ENCODE measurements around the gene ZNF283.

The ZNF283 gene

DNA sequence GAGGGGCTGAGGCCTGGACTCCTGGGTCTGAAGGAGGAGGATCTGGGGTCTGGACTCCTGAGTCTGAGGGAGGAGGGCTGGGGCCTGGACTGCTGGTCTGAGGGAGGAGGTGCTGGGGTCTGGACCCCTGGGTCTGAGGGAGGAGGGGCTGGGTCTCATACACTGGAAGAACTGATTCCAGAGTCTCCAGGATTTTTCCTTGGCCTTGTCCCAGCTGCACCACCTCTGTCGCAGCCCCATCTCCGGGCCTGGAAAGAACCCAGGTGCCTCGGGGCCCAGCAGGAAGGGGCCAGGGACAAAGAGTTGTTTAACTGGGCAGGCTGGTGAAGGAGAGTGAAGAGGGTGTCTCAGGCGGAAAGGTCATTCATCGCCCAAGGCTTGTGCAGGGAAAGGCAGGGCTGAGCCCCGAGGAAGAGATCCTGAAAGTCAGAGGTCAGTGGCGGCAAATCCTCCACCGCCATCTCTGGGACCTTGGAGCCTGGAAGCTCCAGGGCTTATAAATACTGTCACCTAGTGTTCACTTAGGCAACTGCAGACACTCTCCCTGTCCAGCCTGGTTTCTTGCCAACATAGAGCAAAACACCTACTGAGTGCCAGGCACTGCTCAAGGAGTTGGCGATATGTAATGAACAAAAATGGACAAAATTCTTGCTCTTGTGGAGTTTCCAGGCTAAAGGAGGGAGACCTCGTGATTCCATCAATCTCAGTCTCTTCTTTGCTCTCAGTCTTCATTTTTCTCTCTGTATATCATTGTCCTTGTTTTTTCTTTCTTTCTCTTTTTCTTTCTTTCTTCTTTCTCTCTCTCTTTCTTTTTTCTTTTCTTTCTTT lies 41.9 kb upstream of the ZNF283 start:
- Histone ChIP-seq H3K4me1 (ENCODE audit: control insufficient read depth, insufficient read depth, low read length) (no peaks in the 10 kb centered on the region), H3K4me3 (ENCODE audit: low read depth, low read length) (no peak overlapping the region), H3K9me3 (ENCODE audit: control insufficient read depth, insufficient read depth, low read length) (no peaks in the 10 kb centered on the region), H3K9ac (ENCODE audit: low read depth, low read length) (no peak overlapping the region), H3K36me3 (ENCODE audit: control insufficient read depth, insufficient read depth, low read length) (no peaks in the 10 kb centered on the region), H3K27me3 (ENCODE audit: control insufficient read depth, insufficient read depth, low read length) (peaks cover 3% of the 10 kb centered on the region)

DNA sequence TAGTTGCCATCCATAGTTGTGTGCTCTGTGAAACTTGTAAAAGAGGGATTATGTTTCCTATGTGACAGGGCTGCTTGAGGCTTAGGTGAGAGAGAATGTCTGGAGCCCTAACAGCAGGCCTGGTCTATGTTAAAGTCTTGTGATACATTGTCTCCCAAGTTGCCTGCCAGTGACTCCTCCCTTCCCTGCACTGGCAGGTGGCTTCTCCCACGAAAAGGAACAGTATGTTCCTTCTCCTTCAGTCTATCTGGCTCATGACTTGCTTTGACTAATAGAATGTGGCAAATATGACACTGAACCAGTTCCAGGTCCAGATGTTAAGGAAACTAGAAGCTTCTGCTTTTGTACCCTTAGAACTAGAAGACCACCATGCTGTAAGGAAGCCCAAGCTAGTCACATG lies 40.5 kb upstream of the ZNF283 start:
- H3K36me3 ChIP-seq (ENCODE audit: control insufficient read depth, insufficient read depth, low read length): no peaks in the 10 kb centered on the region
- H3K4me3 ChIP-seq (ENCODE audit: low read depth, low read length): no peak overlapping the region
- H3K4me1 ChIP-seq (ENCODE audit: control insufficient read depth, insufficient read depth, low read length): no peaks in the 10 kb centered on the region
- peaks cover 3% of the 10 kb centered on the region for H3K27me3 ChIP-seq (ENCODE audit: control insufficient read depth, insufficient read depth, low read length)
- no peak overlapping the region for H3K9ac ChIP-seq (ENCODE audit: low read depth, low read length)
- H3K9me3 ChIP-seq (ENCODE audit: control insufficient read depth, insufficient read depth, low read length): no peaks in the 10 kb centered on the region

DNA sequence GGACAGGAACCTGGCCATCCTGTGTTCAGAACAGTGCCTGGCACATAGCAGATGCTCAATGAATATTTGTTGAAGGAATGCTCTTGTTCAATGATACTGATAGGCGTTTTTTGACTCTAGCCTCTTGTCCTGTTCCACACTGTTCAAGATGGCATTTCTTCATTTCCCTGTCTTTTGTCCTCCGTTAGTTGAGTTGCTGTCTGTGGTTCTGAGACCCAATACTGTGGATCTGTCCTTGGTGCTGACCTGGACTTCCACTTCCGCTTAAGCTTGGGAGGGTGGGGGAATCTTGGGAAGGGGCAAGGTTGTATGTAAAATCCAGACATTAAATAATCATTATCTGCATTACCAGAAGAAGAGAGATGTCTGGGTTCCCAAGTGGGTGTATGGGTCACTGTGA lies 38.1 kb upstream of the ZNF283 start:
- H3K4me1 ChIP-seq (ENCODE audit: control insufficient read depth, insufficient read depth, low read length): no peaks in the 10 kb centered on the region
- no peaks in the 10 kb centered on the region for H3K9me3 ChIP-seq (ENCODE audit: control insufficient read depth, insufficient read depth, low read length)
- H3K36me3 ChIP-seq (ENCODE audit: control insufficient read depth, insufficient read depth, low read length): no peaks in the 10 kb centered on the region
- H3K27me3 ChIP-seq (ENCODE audit: control insufficient read depth, insufficient read depth, low read length): no peaks in the 10 kb centered on the region
- no peak overlapping the region for H3K9ac ChIP-seq (ENCODE audit: low read depth, low read length)
- no peak overlapping the region for H3K4me3 ChIP-seq (ENCODE audit: low read depth, low read length)

DNA sequence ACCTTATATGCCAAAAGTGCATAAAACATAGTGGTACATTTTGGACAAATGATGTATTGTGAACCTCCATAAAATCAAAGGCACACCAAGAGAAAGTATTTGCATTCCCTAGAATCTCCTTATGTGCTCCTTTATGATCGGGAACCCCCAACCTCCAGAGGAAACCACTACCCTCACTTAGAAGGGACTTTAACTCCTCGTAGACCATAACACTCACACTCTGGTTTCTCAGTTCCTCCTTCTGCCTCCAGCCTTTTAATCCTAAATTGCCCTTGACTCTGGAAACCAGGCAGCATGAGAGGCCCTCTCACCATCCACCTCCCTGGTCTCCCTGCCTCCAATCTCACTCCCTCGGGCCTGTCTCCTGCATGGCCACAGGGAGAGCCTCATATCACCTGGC lies 36.5 kb upstream of the ZNF283 start:
- Histone ChIP-seq H3K4me1 (ENCODE audit: control insufficient read depth, insufficient read depth, low read length) (no peaks in the 10 kb centered on the region), H3K27me3 (ENCODE audit: control insufficient read depth, insufficient read depth, low read length) (peaks cover 3% of the 10 kb centered on the region), H3K9me3 (ENCODE audit: control insufficient read depth, insufficient read depth, low read length) (no peaks in the 10 kb centered on the region), H3K4me3 (ENCODE audit: low read depth, low read length) (no peak overlapping the region), H3K36me3 (ENCODE audit: control insufficient read depth, insufficient read depth, low read length) (no peaks in the 10 kb centered on the region), H3K9ac (ENCODE audit: low read depth, low read length) (no peak overlapping the region)

DNA sequence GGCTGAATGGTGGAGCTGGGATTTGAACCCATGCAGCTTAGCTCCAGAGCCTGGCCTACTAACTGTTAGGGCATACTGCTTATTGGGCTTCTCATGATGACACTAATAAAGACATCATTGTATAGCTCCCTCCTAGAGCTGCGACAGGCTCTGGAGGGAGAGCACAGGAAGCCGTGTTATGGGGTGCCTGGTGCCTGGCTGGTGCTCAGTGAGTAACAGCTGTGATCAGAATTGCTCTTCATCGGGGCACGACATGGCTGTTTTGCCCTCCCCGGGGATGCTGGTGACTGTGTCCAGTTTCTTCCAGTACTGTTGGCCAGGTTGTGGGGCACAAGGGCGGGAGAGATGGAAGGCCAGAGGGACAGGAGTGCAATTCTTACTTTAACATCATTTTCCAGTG lies 30.0 kb upstream of the ZNF283 start:
- Histone ChIP-seq H3K27me3 (ENCODE audit: control insufficient read depth, insufficient read depth, low read length) (peaks cover 50% of the 10 kb centered on the region), H3K4me1 (ENCODE audit: control insufficient read depth, insufficient read depth, low read length) (no peaks in the 10 kb centered on the region), H3K9ac (ENCODE audit: low read depth, low read length) (no peak overlapping the region), H3K4me3 (ENCODE audit: low read depth, low read length) (no peak overlapping the region), H3K36me3 (ENCODE audit: control insufficient read depth, insufficient read depth, low read length) (no peaks in the 10 kb centered on the region), H3K9me3 (ENCODE audit: control insufficient read depth, insufficient read depth, low read length) (no peaks in the 10 kb centered on the region)

DNA sequence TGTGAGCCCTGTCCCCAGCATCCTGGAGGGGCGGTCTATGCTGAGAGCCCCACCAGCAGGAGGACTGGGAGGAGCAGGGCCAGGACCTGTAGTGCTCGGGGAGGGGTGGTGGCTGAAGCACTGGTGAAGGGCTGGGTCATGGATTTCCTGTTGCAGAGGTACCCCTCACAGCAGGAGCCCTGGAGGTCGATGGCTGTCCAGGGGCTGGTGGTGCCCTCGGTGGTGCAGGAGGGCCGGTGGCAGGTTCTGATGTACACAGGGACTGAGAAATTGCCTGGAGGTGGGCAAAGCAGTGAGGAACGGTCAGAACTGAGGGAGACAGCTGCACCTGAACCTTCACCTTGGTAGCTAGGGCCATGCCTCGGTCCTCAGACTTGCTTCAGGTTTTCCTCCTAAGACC lies 29.6 kb upstream of the ZNF283 start:
- Histone ChIP-seq H3K27me3 (ENCODE audit: control insufficient read depth, insufficient read depth, low read length) (peaks cover 50% of the 10 kb centered on the region), H3K9ac (ENCODE audit: low read depth, low read length) (no peak overlapping the region), H3K4me1 (ENCODE audit: control insufficient read depth, insufficient read depth, low read length) (no peaks in the 10 kb centered on the region), H3K9me3 (ENCODE audit: control insufficient read depth, insufficient read depth, low read length) (no peaks in the 10 kb centered on the region), H3K36me3 (ENCODE audit: control insufficient read depth, insufficient read depth, low read length) (no peaks in the 10 kb centered on the region), H3K4me3 (ENCODE audit: low read depth, low read length) (no peak overlapping the region)

DNA sequence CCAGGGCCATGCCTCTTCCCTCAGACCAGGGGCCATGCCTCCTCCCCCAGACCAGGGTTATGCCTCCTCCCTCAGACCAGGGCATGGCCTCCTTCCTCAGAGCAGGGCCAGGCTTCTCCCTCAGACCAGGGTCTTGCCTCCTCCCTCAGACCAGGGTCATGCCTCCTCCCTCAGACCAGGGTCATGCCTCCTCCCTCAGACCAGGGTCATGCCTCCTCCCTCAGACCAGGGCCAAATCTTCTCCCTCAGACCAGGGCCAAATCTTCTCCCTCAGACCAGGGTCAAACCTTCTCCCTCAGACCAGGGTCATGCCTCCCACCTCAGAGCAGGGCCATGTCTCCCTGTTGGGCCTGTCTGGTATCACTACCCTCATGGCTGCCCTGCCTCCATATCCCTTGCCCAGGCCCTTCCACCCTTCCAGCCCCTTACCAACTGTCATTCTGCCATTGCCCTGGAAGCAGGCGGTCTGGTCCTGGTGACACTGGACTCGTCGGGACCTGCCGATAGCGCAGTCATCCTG lies 29.0 kb upstream of the ZNF283 start:
- no peaks in the 10 kb centered on the region for H3K9me3 ChIP-seq (ENCODE audit: control insufficient read depth, insufficient read depth, low read length)
- H3K9ac ChIP-seq (ENCODE audit: low read depth, low read length): no peak overlapping the region
- peaks cover 50% of the 10 kb centered on the region for H3K27me3 ChIP-seq (ENCODE audit: control insufficient read depth, insufficient read depth, low read length)
- H3K4me1 ChIP-seq (ENCODE audit: control insufficient read depth, insufficient read depth, low read length): no peaks in the 10 kb centered on the region
- no peaks in the 10 kb centered on the region for H3K36me3 ChIP-seq (ENCODE audit: control insufficient read depth, insufficient read depth, low read length)
- peak overlapping the region; percentile 90 for H3K4me3 ChIP-seq (ENCODE audit: low read depth, low read length)

DNA sequence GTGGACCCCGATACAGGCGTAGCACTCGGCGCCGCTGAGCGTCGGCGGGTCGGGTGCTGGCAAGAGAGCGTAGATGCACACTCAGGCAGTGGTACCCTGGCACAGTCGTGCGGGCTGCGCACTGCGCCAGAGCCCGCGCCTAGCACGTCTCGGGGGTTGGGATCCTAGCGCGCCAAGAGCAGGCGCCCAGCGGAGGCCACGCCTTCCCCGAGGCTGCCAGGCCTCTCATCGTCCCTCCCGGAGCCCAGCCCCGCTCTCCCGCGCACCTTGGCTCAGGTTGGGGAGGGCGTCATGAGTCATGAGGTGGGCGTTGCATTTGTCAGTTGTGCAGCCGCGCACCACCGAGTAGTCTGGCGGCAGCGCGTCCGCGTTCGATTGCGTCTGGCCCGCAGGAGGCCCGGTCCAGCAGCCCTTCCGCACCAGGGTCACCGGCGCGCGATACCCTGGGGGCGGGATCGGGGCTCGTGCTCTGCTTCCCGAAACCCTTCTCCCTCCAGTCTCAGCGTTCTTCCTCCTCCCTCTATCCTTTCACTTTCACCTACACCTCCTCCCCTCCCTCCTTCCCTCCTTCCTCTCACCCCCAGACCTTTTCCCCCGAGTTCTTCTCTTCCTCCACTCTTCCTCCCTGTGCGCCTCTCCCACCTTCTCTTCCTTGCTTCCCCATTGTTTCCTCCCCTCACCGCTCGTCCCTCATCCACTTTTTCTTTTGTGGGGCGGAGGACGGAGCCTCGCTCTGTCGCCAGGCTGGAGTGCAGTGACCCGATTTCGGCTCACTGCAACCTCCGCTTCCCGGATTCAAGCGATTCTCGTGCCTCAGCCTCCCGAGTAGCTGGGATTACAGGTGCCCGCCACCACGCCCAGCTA lies 28.3 kb upstream of the ZNF283 start:
- Histone ChIP-seq H3K36me3 (ENCODE audit: control insufficient read depth, insufficient read depth, low read length) (no peaks in the 10 kb centered on the region), H3K4me1 (ENCODE audit: control insufficient read depth, insufficient read depth, low read length) (no peaks in the 10 kb centered on the region), H3K9ac (ENCODE audit: low read depth, low read length) (no peak overlapping the region), H3K9me3 (ENCODE audit: control insufficient read depth, insufficient read depth, low read length) (no peaks in the 10 kb centered on the region), H3K4me3 (ENCODE audit: low read depth, low read length) (peak overlapping the region; percentile 90), H3K27me3 (ENCODE audit: control insufficient read depth, insufficient read depth, low read length) (peaks cover 50% of the 10 kb centered on the region)

DNA sequence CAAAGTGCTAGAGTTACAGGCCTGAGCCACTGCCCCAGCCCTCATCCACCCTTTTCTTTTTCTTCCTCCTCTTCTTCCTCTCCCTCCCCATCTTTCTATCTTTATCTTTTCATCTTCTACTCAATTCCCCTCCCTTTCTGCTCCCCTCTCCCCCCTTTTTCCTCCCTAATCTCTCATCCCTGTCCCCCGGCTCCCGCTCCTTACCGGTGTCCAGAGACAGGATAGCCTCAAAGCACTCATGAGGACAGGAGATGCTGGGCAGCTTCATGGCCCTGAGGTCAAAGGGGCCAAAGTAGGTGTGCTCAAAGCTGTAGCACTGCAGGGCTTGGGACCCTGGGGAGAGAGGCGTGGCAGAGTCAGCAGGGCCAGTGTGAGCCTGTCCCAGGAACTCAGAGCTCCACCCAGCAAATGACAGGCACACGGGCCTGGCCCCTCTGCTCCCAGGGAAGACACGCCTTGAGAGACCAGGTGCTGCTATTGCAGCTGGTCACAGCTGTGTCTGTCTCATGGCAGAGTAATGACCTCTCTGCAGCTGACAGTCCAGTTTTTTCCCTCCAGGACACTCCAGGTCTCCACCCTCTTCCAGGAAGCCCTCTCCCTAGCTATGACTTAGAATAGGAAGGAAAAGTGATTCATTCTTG lies 27.5 kb upstream of the ZNF283 start:
- Histone ChIP-seq H3K4me1 (ENCODE audit: control insufficient read depth, insufficient read depth, low read length) (no peaks in the 10 kb centered on the region), H3K9ac (ENCODE audit: low read depth, low read length) (no peak overlapping the region), H3K36me3 (ENCODE audit: control insufficient read depth, insufficient read depth, low read length) (no peaks in the 10 kb centered on the region), H3K27me3 (ENCODE audit: control insufficient read depth, insufficient read depth, low read length) (peaks cover 50% of the 10 kb centered on the region), H3K9me3 (ENCODE audit: control insufficient read depth, insufficient read depth, low read length) (no peaks in the 10 kb centered on the region), H3K4me3 (ENCODE audit: low read depth, low read length) (peak overlapping the region; percentile 90)

DNA sequence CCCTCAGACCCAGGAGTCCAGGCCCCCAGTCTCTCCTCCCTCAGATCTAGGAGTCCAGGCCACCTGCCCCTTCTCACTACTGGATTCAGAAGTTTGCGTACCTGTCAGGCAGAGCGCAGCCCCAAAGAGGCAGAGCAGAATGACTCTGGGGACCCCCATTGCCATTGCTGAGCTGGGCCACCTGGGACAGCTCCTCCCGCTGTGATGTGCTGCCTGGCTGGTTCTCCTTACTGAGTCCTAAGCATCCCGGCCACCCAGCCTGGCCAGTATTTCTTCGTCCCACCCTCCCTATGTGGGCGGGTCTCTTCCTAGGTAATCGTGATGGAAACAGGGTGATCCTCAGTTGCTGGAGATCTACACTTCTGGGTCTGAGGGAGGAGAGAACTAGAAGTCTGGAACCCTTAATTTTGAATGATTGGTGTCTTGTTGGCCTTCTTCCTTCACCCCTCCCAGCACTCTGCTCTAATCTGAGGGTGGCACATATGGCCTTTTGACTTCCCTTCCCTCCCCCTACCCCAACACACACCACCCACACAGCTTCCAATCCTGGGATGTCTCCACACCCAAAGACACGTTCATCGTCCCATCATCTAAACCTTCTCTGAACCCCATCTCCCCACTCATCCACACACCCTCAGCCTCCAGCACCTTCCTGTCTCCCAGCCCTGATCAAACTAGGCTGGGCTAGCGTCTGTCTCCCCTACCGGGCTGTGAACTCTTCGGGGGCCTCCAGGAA lies 24.7 kb upstream of the ZNF283 start, which contains the start of gene LYPD5:
Gene LYPD5 (minus strand): TSS at position 232 of the 736 bp plus-strand sequence. CDS start 67 bp downstream, at position 165.
- Histone ChIP-seq H3K4me3 (ENCODE audit: low read depth, low read length) (no peak within 1 kb of the TSS), H3K36me3 (ENCODE audit: control insufficient read depth, insufficient read depth, low read length) (no peaks in the 10 kb centered on the region), H3K4me1 (ENCODE audit: control insufficient read depth, insufficient read depth, low read length) (no peaks in the 10 kb centered on the region), H3K27me3 (ENCODE audit: control insufficient read depth, insufficient read depth, low read length) (peaks cover 29% of the 10 kb centered on the region), H3K9me3 (ENCODE audit: control insufficient read depth, insufficient read depth, low read length) (no peaks in the 10 kb centered on the region), H3K9ac (ENCODE audit: low read depth, low read length) (no peak within 1 kb of the TSS)

DNA sequence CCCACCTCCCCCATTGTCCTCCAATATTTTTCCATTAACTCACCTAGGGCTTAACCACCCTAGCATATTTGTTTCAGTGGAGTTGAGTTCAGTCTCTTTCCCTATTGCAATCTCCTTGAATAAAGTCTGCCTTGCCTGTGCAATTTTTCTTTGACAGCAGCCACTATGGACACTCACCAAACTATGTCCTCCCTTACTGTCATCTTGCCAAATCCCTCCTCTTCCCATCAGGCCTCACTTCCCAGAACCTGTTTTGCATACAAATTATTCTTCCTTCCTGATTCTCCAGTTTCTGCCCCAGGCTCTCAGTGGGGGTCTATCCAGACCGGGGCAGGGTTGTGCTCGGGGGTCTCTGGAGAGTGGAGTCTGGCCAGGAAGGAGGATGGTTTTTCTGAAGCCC lies 22.7 kb upstream of the ZNF283 start:
- Histone ChIP-seq H3K4me3 (ENCODE audit: low read depth, low read length) (no peak overlapping the region), H3K9ac (ENCODE audit: low read depth, low read length) (no peak overlapping the region), H3K36me3 (ENCODE audit: control insufficient read depth, insufficient read depth, low read length) (no peaks in the 10 kb centered on the region), H3K4me1 (ENCODE audit: control insufficient read depth, insufficient read depth, low read length) (no peaks in the 10 kb centered on the region), H3K27me3 (ENCODE audit: control insufficient read depth, insufficient read depth, low read length) (peaks cover 11% of the 10 kb centered on the region), H3K9me3 (ENCODE audit: control insufficient read depth, insufficient read depth, low read length) (no peaks in the 10 kb centered on the region)

All from iPS-15b (cell line).